DND-41 (cell line): ENCODE measurements around the gene RNASE12.

Experiments used
- EZH2 ChIP-seq: IDR thresholded peaks from 3 replicates; pipeline ENCODE4 v1.6.1; 2012; ENCODE audit warnings: borderline replicate concordance, low read depth, mild to moderate bottlenecking, moderate library complexity, low read length, inconsistent platforms; ENCODE audit not compliant: severe bottlenecking
- TF ChIP-seq, protein P1 (sequence below): IDR thresholded peaks from 2 replicates; pipeline ENCODE4 v1.5.1; 2012; ENCODE audit warnings: borderline replicate concordance, low read length, moderate library complexity, mild to moderate bottlenecking; ENCODE audit not compliant: poor library complexity, severe bottlenecking; ENCODE audit errors: extremely low read depth

DNA sequence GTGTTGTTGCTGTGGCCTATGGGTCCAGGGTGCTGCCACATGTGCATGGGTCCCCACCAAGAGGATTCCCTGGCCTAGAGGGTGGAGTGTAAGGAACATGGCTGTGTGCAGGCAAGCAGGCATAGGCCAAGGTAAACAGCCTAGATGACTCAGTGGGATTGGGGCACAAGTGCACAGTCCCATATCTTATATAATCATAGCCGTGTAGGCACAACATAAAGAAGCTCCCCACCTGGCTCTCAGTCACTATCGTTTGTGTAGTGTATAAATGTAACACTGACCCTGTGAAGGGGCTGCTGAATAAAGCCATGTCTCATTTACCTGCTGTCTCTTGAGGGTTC lies 15.7 kb upstream of the RNASE12 start:
- TF ChIP-seq, protein P1, sequence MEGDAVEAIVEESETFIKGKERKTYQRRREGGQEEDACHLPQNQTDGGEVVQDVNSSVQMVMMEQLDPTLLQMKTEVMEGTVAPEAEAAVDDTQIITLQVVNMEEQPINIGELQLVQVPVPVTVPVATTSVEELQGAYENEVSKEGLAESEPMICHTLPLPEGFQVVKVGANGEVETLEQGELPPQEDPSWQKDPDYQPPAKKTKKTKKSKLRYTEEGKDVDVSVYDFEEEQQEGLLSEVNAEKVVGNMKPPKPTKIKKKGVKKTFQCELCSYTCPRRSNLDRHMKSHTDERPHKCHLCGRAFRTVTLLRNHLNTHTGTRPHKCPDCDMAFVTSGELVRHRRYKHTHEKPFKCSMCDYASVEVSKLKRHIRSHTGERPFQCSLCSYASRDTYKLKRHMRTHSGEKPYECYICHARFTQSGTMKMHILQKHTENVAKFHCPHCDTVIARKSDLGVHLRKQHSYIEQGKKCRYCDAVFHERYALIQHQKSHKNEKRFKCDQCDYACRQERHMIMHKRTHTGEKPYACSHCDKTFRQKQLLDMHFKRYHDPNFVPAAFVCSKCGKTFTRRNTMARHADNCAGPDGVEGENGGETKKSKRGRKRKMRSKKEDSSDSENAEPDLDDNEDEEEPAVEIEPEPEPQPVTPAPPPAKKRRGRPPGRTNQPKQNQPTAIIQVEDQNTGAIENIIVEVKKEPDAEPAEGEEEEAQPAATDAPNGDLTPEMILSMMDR = no peak
- no peak for TF ChIP-seq EZH2
